Lung (tissue), 12 donors: ENCODE results near the gene FASN. TPM values are rescaled to one million over a fixed set of nuclear protein-coding genes. Genes with fewer than 3 reads are reported as not detected.

Source experiments
- ATAC-seq: fragments of 200-7000 bp; cut with Tn5 transposase; one replicate; pipeline ENCODE4 v1.9.1; 2020; ENCODE audit warnings: moderate number of reproducible peaks; ENCODE audit not compliant: insufficient read depth, low FRiP score
- DNase-seq, 3 donors: peaks; one replicate each; pipeline ENCODE4 v3.0.0-alpha.2; 2013 to 2017
- H3K27ac ChIP-seq, 2 donors: one replicate each; pipeline ENCODE4 v1.5.1; 2013; ENCODE audit warnings: mild to moderate bottlenecking in 2 of 2, moderate library complexity in 2 of 2, control low read depth in 1 of 2, inconsistent platforms in 1 of 2, low read depth in 1 of 2, low read length in 1 of 2
- H3K27me3 ChIP-seq, 3 donors: one replicate each; pipeline ENCODE4 v1.5.1; 2013; ENCODE audit warnings: low read length in 2 of 3; ENCODE audit not compliant: control insufficient read depth in 3 of 3, insufficient read depth in 3 of 3
- H3K36me3 ChIP-seq, 4 donors: one replicate each; pipeline ENCODE4 v1.5.1; 2013; ENCODE audit warnings: low read length in 4 of 4, mild to moderate bottlenecking in 1 of 4, moderate library complexity in 1 of 4; ENCODE audit not compliant: control insufficient read depth in 4 of 4, insufficient read depth in 4 of 4
- H3K4me1 ChIP-seq, 5 donors: one replicate each; pipeline ENCODE4 v1.5.1; 2013; ENCODE audit warnings: low read length in 5 of 5, mild to moderate bottlenecking in 2 of 5, moderate library complexity in 1 of 5; ENCODE audit not compliant: control insufficient read depth in 5 of 5, insufficient read depth in 5 of 5
- H3K4me3 ChIP-seq: one replicate; pipeline ENCODE4 v1.5.1; 2013; ENCODE audit warnings: mild to moderate bottlenecking, control low read depth, moderate library complexity
- H3K9ac ChIP-seq, 2 donors: one replicate each; pipeline ENCODE4 v1.5.1; 2013; ENCODE audit warnings: low read length in 2 of 2, control low read depth in 1 of 2; ENCODE audit not compliant: insufficient read depth in 1 of 2
- H3K9me3 ChIP-seq, 4 donors: one replicate each; pipeline ENCODE4 v1.5.1; 2013; ENCODE audit warnings: low read length in 3 of 4, mild to moderate bottlenecking in 1 of 4, moderate library complexity in 1 of 4; ENCODE audit not compliant: control insufficient read depth in 4 of 4, insufficient read depth in 3 of 4
- CTCF ChIP-seq: IDR thresholded peaks from 2 replicates; pipeline ENCODE4 v1.5.1; 2012; ENCODE audit warnings: mild to moderate bottlenecking; ENCODE audit errors: control extremely low read depth, extremely low read depth
- WGBS, 2 donors: extraction: QIAGEN DNeasy Blood & Tissue Kit; methylation state at CpG; one replicate each; pipeline ENCODE4 v1.1.7; 2013; 5-methylcytosine and 5-hydroxymethylcytosine counted together
- polyA plus RNA-seq, 2 donors: library from polyadenylated mRNA; stranded (reverse); fragments of 200-250 nt; gene quantifications; one replicate each; pipeline ENCODE4 v1.2.1, GENCODE V29; 2013
- total RNA-seq, 2 donors: library from RNA; depleted of rRNA in 1 of 2; stranded (reverse); fragments of >200 nt in 1 of 2; gene quantifications; one replicate each; pipeline ENCODE4 v1.2.1, GENCODE V29; 2014 to 2021
- donor health status: control.
- donor health status: control.
- donor health status: Bipolar disorder and iron deficiency.
- donor health status: healthy.
- donor health status: DM: yes; HTN: yes; CAD: no.

The FASN gene
- total and polyA plus RNA-seq, 4 donors: 46.2 to 604 (median 212) TPM

GRCh38 chr17:82101767-82102679 lies 4.0 kb upstream of the FASN start:
- Histone ChIP-seq H3K27me3 (no peaks in the 10 kb centered on the region), H3K9ac (no peak overlapping the region), H3K9me3 (no peaks in the 10 kb centered on the region), H3K4me3 (no peak overlapping the region), H3K27ac (peak overlapping the region in 1 of 2 donors; percentile 26), H3K4me1 (peaks cover 0 to 40% (median 32%) of the 10 kb centered on the region in 5 donors), H3K36me3 (peaks cover 0 to 4% (median 0%) of the 10 kb centered on the region in 4 donors)
- DNase-seq: no peak
- WGBS, 2 donors: 71 to 76% methylated on average over 18 of the region's 18 CpGs
- no peak for TF ChIP-seq CTCF
- no peak for ATAC-seq

DNA sequence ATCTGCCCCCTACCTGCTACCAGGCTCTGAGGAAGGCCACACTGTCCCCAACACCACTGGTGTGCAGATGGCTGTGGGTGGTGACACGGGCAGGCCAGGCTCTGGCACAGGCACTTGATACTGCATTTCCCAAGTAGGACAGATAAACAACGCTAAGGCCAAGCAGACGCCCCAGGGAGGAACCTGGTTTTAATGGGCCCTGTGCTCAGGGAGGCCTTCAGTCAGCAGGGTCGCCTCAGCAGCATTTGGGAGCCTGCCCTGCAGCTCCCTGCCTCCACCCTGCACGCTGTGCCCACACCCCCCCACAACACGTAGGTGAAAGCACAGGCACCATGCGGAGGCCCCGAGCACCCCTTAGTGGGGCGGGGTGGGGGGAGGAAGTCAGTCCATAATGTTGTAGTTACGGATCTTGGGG lies 3.3 kb upstream of the FASN start:
- Histone ChIP-seq H3K9me3 (no peaks in the 10 kb centered on the region), H3K9ac (no peak overlapping the region), H3K4me1 (peaks cover 0 to 40% (median 28%) of the 10 kb centered on the region in 5 donors), H3K27me3 (no peaks in the 10 kb centered on the region), H3K36me3 (peaks cover 0 to 4% (median 0%) of the 10 kb centered on the region in 4 donors), H3K27ac (no peak overlapping the region), H3K4me3 (no peak overlapping the region)
- DNase-seq: no peak
- WGBS, 2 donors: 79 to 81% methylated on average over 10 of the region's 10 CpGs
- no peak for TF ChIP-seq CTCF
- no peak for ATAC-seq

DNA sequence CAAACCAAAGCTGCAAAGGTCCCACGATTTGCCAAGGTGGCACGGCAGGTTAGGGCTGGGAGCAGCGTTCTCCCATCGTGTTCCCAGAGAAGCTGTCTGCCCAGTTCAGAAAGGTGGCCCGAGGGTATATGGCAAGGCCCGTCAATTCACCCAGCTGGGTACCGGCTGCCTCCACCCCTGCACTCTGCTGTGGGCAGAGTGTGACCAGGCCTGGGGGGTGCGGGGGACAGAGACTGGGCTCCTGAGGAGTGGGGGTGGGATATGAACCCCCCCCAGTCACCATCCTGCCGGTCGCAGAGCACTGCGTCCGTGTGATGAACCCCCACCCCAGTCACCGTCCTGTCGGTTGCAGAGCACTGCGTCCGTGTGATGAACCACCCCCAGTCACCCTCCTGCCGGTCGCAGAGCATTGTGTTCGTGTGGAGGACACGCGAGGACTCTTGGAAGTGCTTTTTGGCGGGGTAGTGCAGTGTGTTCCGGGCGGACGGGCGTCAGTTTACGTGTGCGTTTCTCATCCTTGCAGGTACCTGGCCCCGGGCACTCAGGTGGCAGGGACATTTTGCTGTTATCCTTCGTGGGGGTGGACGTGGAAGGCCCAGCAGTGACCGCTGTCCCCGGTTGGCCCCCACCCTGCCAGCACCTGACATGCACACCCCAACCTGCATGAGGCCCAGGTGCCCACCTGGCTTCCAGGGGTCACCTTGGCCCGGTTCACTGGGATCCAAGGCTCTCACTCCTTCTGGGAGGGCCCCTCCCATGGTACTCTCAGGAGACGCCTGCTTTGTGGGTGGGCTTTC lies 2.7 kb upstream of the FASN start:
- DNase-seq: no peak
- ATAC-seq: no peak
- no peaks in the 10 kb centered on the region for H3K9me3 ChIP-seq
- peaks cover 0 to 7% (median 3%) of the 10 kb centered on the region in 4 donors for H3K36me3 ChIP-seq
- peaks cover 0 to 38% (median 22%) of the 10 kb centered on the region in 5 donors for H3K4me1 ChIP-seq
- no peak for TF ChIP-seq CTCF
- peak overlapping the region in 1 of 2 donors; percentile 2 for H3K27ac ChIP-seq
- no peak overlapping the region for H3K9ac ChIP-seq
- WGBS, 2 donors: 90 to 91% methylated on average over 35 of the region's 35 CpGs
- no peaks in the 10 kb centered on the region for H3K27me3 ChIP-seq
- no peak overlapping the region for H3K4me3 ChIP-seq
